Measurements from ENCODE around the gene KAZALD1. TPM values are rescaled to one million over a fixed set of nuclear protein-coding genes. Genes with fewer than 3 reads are reported as not detected.

KAZALD1 gene
- total and polyA plus RNA-seq, 4 experiments from 2014 or later = not detected

DNA sequence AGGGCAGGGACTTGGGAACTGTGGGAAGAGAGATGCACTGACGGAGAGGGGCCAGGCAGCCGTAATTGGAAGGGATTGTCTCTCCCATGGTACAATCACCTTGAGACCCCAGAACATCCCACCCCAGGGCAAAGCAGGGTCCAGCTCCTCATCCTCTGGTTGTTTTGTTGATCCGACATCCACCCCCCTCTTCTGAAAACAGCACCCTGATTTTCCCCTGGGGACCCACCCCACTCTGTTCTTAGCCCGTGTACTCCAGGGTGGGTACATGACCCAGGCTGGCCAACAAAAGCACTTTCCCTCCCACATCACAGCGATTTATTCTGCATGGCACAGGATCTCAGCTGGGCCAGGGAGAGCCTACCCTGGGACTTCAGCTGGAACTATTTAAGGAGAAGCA, 45.0 kb upstream of the KAZALD1 start:
- H3K4me3 ChIP-seq (ENCODE audit: low read length in 2 of 2) = no peak overlapping the region
- peak overlapping the region in 1 of 7 donors; percentile 12 for H3K27ac Mint-ChIP-seq
- H3K27ac ChIP-seq (ENCODE audit: low read depth, low read length) = no peak overlapping the region
- no peak overlapping the region for H3K4me3 Mint-ChIP-seq
- no peaks in the 10 kb centered on the region for H3K9me3 Mint-ChIP-seq
- H3K36me3 ChIP-seq (ENCODE audit: insufficient read depth, low read length) = no peaks in the 10 kb centered on the region
- H3K27me3 ChIP-seq (ENCODE audit: insufficient read depth, low read length) = peaks cover 11% of the 10 kb centered on the region
- CTCF ChIA-PET (ENCODE audit: partially characterized antibody) = interaction anchor here (0.6 to 7.2 kb wide), 12 partner anchors 9 to 478 kb away, joined by 3 to 171 read pairs (median 6); partner anchors contain the start of genes KAZALD1, LZTS2 and SEMA4G
- DNase-seq = no peak
- no peaks in the 10 kb centered on the region for H3K36me3 Mint-ChIP-seq
- H3K9me3 ChIP-seq (ENCODE audit: control insufficient read depth in 1 of 2, low read length in 2 of 2) = no peaks in the 10 kb centered on the region
- intact Hi-C loops (cut with micrococcal nuclease) = no loop called here
- POLR2A ChIA-PET (ENCODE audit: partially characterized antibody) = interaction anchor here (1.0 to 3.3 kb wide), 4 partner anchors 15 to 20 kb away, joined by 3 to 13 read pairs (median 8); partner anchors contain the start of genes PDZD7 and SFXN3
- peaks cover 28 to 39% of the 10 kb centered on the region in 2 donors for H3K27me3 Mint-ChIP-seq
- peaks cover 19% of the 10 kb centered on the region for H3K4me1 ChIP-seq (ENCODE audit: insufficient read depth, low read length)
- peaks cover 12 to 19% (median 14%) of the 10 kb centered on the region in 4 donors for H3K4me1 Mint-ChIP-seq

DNA sequence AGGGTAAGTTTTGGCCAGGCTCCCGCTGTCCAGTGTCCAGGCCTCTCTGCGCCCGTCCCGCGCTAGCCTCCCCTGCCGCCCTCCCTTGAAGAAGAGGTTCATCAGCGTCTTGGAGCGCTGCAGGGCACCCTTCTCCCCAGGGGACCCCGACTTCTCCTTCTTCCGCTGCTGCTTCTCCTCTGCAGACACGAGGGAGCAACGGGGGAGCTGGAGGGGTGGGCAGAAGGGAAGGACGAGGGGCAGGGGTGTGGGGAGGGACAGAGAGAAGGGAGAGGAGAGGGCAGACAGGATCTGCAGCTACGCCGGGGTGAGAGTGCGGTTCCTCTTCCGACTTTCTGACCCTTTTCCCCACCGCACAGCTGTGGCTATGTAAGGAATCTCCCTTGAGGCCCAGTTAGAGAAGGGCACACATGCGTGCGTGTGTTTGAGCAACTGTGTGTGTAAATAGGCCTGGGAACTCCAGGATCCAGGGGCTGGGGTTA, 43.6 kb upstream of the KAZALD1 start:
- no peaks in the 10 kb centered on the region for H3K9me3 Mint-ChIP-seq
- no peak overlapping the region for H3K4me3 Mint-ChIP-seq
- CTCF ChIA-PET (ENCODE audit: partially characterized antibody) = interaction anchor here (1.2 to 7.2 kb wide), 14 partner anchors 13 to 60 kb away, joined by 3 to 171 read pairs (median 9); partner anchors contain the start of genes LZTS2, PDZD7, SEMA4G and SFXN3
- H3K27ac Mint-ChIP-seq = no peak overlapping the region
- Histone ChIP-seq H3K4me3 (ENCODE audit: low read length in 2 of 2) (no peak overlapping the region), H3K27ac (ENCODE audit: low read depth, low read length) (no peak overlapping the region), H3K36me3 (ENCODE audit: insufficient read depth, low read length) (no peaks in the 10 kb centered on the region), H3K27me3 (ENCODE audit: insufficient read depth, low read length) (peaks cover 11% of the 10 kb centered on the region), H3K9me3 (ENCODE audit: control insufficient read depth in 1 of 2, low read length in 2 of 2) (no peaks in the 10 kb centered on the region), H3K4me1 (ENCODE audit: insufficient read depth, low read length) (peaks cover 11% of the 10 kb centered on the region)
- intact Hi-C loops (cut with micrococcal nuclease) = no loop called here
- no peaks in the 10 kb centered on the region for H3K36me3 Mint-ChIP-seq
- peaks cover 7 to 12% (median 8%) of the 10 kb centered on the region in 4 donors for H3K4me1 Mint-ChIP-seq
- H3K27me3 Mint-ChIP-seq = peaks cover 25 to 34% of the 10 kb centered on the region in 2 donors
- POLR2A ChIA-PET (ENCODE audit: partially characterized antibody) = interaction anchor here (1.6 to 3.3 kb wide), 2 partner anchors 13 to 21 kb away, joined by 4 to 13 read pairs; partner anchors contain the start of genes PDZD7 and SFXN3
- no peak for DNase-seq

- no peak overlapping the region for H3K4me3 ChIP-seq (ENCODE audit: low read length in 2 of 2)
- no peaks in the 10 kb centered on the region for H3K36me3 ChIP-seq (ENCODE audit: insufficient read depth, low read length)
- intact Hi-C loops (cut with micrococcal nuclease) = loop anchor here (1.0 kb wide), 1 partner anchor 49 kb away; no protein-coding TSS in a partner anchor
- Mint-ChIP-seq H3K27ac (no peak overlapping the region), H3K27me3 (peaks cover 25 to 32% of the 10 kb centered on the region in 2 donors), H3K36me3 (no peaks in the 10 kb centered on the region), H3K4me1 (peaks cover 5 to 10% (median 6%) of the 10 kb centered on the region in 4 donors), H3K9me3 (no peaks in the 10 kb centered on the region), H3K4me3 (no peak overlapping the region)
- ChIA-PET POLR2A (ENCODE audit: partially characterized antibody) (interaction anchor here (0.5 to 3.3 kb wide), 4 partner anchors 13 to 39 kb away, joined by 3 to 13 read pairs (median 4); partner anchors contain the start of genes PDZD7 and SFXN3), CTCF (ENCODE audit: partially characterized antibody) (interaction anchor here (1.0 to 7.2 kb wide), 21 partner anchors 9 to 71 kb away, joined by 3 to 171 read pairs (median 6); partner anchors contain the start of genes KAZALD1, LZTS2, PDZD7 and SEMA4G)
- H3K9me3 ChIP-seq (ENCODE audit: control insufficient read depth in 1 of 2, low read length in 2 of 2) = no peaks in the 10 kb centered on the region
- peaks cover 7% of the 10 kb centered on the region for H3K4me1 ChIP-seq (ENCODE audit: insufficient read depth, low read length)
- H3K27ac ChIP-seq (ENCODE audit: low read depth, low read length) = no peak overlapping the region
- peak; percentile 53 to 68 (median 59) for DNase-seq
- H3K27me3 ChIP-seq (ENCODE audit: insufficient read depth, low read length) = peaks cover 11% of the 10 kb centered on the region
Observed at GRCh38 chr10:101018600-101019439, 43.0 kb upstream of the KAZALD1 start.

- H3K36me3 ChIP-seq (ENCODE audit: insufficient read depth, low read length) = no peaks in the 10 kb centered on the region
- H3K9me3 ChIP-seq (ENCODE audit: control insufficient read depth in 1 of 2, low read length in 2 of 2) = no peaks in the 10 kb centered on the region
- CTCF ChIA-PET (ENCODE audit: partially characterized antibody) = interaction anchor here (1.0 to 7.2 kb wide), 21 partner anchors 9 to 72 kb away, joined by 3 to 171 read pairs (median 6); partner anchors contain the start of genes KAZALD1, LZTS2, PDZD7 and SEMA4G
- H3K4me1 ChIP-seq (ENCODE audit: insufficient read depth, low read length) = peaks cover 3% of the 10 kb centered on the region
- Mint-ChIP-seq H3K4me1 (peaks cover 2 to 7% (median 3%) of the 10 kb centered on the region in 4 donors), H3K36me3 (no peaks in the 10 kb centered on the region), H3K9me3 (no peaks in the 10 kb centered on the region), H3K27me3 (peaks cover 25 to 29% of the 10 kb centered on the region in 2 donors), H3K27ac (no peak overlapping the region), H3K4me3 (no peak overlapping the region)
- H3K27me3 ChIP-seq (ENCODE audit: insufficient read depth, low read length) = peaks cover 11% of the 10 kb centered on the region
- no peak overlapping the region for H3K4me3 ChIP-seq (ENCODE audit: low read length in 2 of 2)
- intact Hi-C loops (cut with micrococcal nuclease) = loop anchor here (1.0 kb wide), 1 partner anchor 49 kb away; no protein-coding TSS in a partner anchor
- DNase-seq = no peak
- POLR2A ChIA-PET (ENCODE audit: partially characterized antibody) = interaction anchor here (1.3 to 3.3 kb wide), 3 partner anchors 12 to 23 kb away, joined by 4 to 13 read pairs (median 4); partner anchors contain the start of genes PDZD7 and SFXN3
- H3K27ac ChIP-seq (ENCODE audit: low read depth, low read length) = no peak overlapping the region
Observed at GRCh38 chr10:101019440-101019703, 42.4 kb upstream of the KAZALD1 start.

DNA sequence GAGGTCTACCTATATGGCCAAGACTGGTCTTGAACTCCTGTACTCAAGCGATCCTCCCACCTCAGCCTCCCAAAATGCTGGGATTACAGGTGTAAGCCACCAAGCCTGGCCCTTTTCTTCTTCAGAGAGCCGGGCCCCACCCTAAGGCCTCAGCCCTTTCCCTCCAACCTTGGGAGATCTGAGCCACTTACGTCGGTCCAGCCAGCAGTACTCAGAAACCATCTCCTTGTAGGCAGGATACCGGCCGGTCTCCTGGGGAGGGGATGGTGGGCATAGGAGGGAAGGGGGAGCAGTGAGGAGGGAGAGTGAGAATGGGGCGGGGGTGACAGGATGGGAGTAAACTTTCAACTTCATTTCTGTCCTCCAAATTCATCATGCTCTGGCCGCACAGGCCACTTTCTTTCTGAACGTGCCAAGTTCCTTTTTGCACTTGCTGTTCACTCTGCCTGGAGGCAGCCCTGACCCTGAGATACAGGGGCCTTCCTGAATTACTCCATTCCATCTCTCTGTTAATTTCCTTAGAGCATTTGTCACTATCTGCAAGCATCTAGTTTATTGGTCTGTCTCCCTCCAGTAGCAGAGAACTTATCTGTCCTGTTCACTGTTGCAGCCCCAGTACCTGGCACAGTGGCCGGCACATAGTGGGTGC, 41.2 kb upstream of the KAZALD1 start:
- DNase-seq = no peak
- no peak overlapping the region for H3K4me3 ChIP-seq (ENCODE audit: low read length in 2 of 2)
- Mint-ChIP-seq H3K27me3 (peaks cover 23 to 27% of the 10 kb centered on the region in 2 donors), H3K9me3 (no peaks in the 10 kb centered on the region), H3K4me1 (peaks cover 0 to 4% (median 2%) of the 10 kb centered on the region in 4 donors), H3K4me3 (no peak overlapping the region), H3K36me3 (no peaks in the 10 kb centered on the region), H3K27ac (no peak overlapping the region)
- no peak overlapping the region for H3K27ac ChIP-seq (ENCODE audit: low read depth, low read length)
- intact Hi-C loops (cut with micrococcal nuclease) = no loop called here
- H3K27me3 ChIP-seq (ENCODE audit: insufficient read depth, low read length) = peaks cover 11% of the 10 kb centered on the region
- H3K4me1 ChIP-seq (ENCODE audit: insufficient read depth, low read length) = no peaks in the 10 kb centered on the region
- CTCF ChIA-PET (ENCODE audit: partially characterized antibody) = interaction anchor here (1.1 to 7.2 kb wide), 5 partner anchors 7 to 31 kb away, joined by 3 to 171 read pairs (median 31); partner anchors contain the start of gene LZTS2
- POLR2A ChIA-PET (ENCODE audit: partially characterized antibody) = no interaction called here
- no peaks in the 10 kb centered on the region for H3K9me3 ChIP-seq (ENCODE audit: control insufficient read depth in 1 of 2, low read length in 2 of 2)
- H3K36me3 ChIP-seq (ENCODE audit: insufficient read depth, low read length) = no peaks in the 10 kb centered on the region

DNA sequence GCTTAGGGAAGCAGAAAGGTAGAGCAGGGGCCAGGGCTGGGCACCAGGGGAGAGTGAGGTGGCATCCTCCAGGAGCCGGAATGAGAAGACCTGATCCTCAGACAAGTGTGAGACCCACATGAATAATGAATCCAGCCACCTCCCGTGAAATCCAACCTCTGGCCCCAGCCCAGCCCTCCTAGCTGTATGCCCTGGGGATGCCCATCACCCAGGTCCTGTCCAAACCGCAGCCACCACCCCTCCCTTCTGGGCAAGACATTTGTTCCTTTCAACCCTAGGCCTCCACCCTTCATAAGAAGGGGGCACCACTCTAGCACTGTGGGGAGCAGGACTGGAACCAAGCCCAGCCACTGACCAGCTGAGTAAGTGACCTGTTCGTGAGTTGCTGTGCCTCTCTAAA, 40.5 kb upstream of the KAZALD1 start:
- H3K27me3 ChIP-seq (ENCODE audit: insufficient read depth, low read length) = peaks cover 9% of the 10 kb centered on the region
- H3K27ac Mint-ChIP-seq = no peak overlapping the region
- H3K4me1 ChIP-seq (ENCODE audit: insufficient read depth, low read length) = no peaks in the 10 kb centered on the region
- ChIA-PET CTCF (ENCODE audit: partially characterized antibody) (no interaction called here), POLR2A (ENCODE audit: partially characterized antibody) (no interaction called here)
- peaks cover 0 to 4% (median 2%) of the 10 kb centered on the region in 4 donors for H3K4me1 Mint-ChIP-seq
- no peaks in the 10 kb centered on the region for H3K9me3 ChIP-seq (ENCODE audit: control insufficient read depth in 1 of 2, low read length in 2 of 2)
- no peak overlapping the region for H3K4me3 ChIP-seq (ENCODE audit: low read length in 2 of 2)
- no peaks in the 10 kb centered on the region for H3K36me3 Mint-ChIP-seq
- intact Hi-C loops (cut with micrococcal nuclease) = no loop called here
- no peak overlapping the region for H3K4me3 Mint-ChIP-seq
- H3K27me3 Mint-ChIP-seq = peaks cover 21 to 24% of the 10 kb centered on the region in 2 donors
- H3K9me3 Mint-ChIP-seq = no peaks in the 10 kb centered on the region
- no peak for DNase-seq
- H3K36me3 ChIP-seq (ENCODE audit: insufficient read depth, low read length) = no peaks in the 10 kb centered on the region
- H3K27ac ChIP-seq (ENCODE audit: low read depth, low read length) = no peak overlapping the region
